GM18526 (cell line): ENCODE data around the gene PITPNC1.

Experiments used
- POLR2A ChIP-seq: IDR thresholded peaks from 3 replicates; pipeline ENCODE4 v1.6.1; 2011; ENCODE audit not compliant: insufficient read length; ENCODE audit errors: extremely low read depth

Gene PITPNC1

DNA sequence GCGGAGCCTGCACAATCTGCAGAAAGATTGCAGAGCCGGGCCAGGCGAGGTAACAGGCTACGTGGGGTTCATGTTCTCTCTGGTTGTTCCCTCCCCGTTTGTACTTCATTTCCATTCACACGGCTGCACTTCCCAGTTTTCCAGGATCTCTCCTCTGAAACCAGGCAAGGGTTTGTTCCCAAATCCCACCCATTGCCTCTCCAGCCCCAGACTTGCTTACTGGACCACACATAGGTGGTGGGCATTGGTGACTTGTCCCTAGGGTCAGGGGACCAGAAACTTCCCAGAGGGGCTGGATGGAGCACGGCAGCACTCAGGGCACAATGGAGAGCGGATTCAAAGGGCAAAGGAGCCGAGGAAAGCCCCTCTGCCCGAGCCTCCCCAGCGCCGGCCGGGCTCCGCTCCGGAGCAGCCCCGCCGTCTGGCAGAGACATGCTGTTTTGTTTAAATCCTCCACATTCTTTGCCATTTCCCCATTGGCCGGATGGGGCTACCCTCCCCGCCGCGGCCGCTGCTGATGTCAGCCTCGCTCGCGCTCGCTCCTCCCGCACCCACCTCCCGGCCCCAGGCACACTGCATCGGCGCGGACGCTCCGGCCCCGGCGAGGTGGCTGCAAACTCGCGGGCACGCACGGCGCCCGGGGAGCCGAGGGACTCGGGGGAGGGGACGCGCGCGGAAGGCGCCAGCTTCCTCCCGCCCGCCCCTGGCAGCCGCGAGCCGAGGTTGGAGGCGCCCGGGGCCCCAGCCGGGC, at the start of gene PITPNC1:
Gene PITPNC1, plus strand, starts transcription at position 545 of the 751 bp plus-strand sequence.
- peak; percentile 43 for TF ChIP-seq POLR2A

DNA sequence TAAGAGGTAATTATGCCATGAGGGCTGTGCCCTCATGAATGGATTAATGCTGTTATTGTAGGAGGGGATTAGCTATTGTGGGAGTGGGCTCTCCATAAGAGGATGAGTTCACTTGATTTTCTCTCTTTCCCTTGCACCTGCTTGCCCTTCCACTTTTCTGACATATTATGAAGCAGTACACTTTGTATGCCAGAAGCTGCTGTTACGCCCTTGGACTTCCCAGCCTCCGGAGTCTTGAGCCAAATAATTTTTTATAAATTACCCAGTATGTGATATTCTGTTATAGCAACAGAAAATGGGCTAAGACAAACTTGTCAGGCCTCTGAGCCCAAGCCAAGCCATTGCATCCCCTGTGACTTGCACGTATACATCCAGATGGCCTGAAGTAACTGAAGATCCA, 49.1 kb upstream of the PITPNC1 start:
- TF ChIP-seq POLR2A: no peak

DNA sequence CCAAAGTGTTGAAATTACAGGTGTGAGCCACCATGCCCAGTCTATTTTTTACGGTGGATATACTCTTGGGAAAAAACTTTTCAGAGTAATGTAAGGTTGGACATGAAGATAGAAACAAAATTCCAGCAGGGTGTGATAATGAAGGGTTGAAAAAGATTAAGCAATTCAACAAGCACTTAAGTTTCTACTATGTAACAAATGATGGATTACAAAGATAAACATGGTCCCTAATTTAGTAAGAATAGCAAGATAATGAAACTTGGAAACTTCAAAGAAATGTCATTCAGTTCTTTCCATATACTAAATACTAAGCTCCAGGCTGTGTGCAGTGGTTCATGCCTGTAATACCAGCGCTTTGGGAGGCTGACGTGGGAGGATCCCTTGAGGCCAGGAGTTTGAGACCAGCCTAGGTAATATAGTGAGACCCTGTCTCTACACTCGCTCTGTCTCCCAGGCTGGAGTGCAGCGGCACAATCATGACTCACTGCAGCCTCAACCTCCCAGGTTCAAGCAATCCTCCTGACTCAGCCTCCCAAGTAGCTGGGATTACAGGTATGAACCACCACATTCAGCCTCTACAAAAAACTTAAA, 41.7 kb upstream of the PITPNC1 start:
- TF ChIP-seq POLR2A: no peak

DNA sequence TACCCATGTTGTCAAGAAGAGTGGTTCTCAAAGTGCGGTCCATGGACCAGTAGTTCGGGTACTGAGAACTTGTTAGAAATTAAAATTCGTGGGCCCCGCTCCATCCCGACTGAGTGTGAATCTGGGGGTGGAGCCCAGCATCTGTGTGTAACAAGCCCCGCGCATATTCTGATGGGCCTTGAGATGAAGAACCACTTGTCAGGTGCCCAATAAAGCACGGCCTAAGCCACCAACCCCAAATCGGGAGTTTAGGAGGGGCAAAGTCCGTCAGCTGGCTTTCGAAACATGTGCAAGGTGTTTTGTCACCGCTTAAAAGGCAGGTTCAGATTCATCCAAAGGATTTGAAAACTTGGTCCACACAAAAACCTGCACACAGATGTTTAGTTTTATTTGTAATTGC, 40.2 kb upstream of the PITPNC1 start:
- TF ChIP-seq POLR2A: no peak

DNA sequence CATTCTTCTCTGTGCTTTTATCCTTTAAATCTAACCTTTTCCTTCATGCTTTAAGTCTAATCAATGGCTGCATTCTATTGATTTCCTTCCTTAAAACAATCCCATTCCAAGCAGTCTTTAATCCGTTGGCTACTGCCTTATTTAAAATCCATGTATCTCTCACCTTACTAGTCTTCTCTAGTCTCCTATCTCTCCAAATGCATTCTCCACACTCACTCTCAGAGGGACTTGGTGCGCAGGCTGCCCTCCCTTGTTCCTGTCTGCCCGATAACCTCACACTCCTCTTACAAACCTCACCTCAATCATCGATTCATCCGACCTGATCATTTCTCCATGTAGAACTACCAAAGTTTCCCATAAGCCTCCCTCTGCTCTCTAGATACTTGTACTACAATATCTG, 33.8 kb upstream of the PITPNC1 start:
- TF ChIP-seq POLR2A: no peak

DNA sequence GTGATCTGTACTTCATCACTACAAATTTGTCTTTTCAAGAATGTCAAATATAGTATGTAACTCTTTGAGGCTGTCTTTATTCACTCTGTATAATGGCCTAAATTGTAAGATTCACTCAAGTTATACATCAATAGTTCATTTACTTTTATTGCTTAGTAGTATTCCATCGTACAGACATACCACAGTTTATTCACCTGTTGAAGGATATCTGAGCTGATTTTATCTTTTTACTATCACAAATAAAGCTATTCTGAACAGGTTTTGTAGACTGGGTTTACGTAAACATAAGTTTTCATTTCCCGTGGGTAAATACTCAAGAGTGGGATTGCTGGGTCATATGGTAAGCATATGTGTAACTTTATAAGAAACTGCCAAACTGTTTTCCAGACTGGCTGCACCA, 29.3 kb upstream of the PITPNC1 start:
- TF ChIP-seq POLR2A: no peak

DNA sequence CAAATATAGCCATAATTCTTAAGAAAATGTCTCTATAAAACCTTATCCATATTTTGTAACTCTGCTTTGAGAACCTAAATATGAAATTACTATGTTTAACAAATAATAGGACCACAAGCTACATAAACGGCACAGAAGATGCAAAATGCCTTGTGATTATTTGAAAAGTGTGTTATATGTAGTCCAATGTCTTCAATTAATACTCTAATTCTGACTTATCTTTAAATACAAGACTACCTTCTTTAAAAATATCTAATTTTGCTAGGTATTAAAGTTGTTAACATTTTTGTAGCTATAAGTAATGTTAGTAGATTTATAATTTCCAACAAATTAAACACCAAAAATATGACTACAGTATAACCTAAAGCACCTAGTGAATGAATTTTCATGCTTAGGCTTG, 27.7 kb upstream of the PITPNC1 start:
- no peak for TF ChIP-seq POLR2A

DNA sequence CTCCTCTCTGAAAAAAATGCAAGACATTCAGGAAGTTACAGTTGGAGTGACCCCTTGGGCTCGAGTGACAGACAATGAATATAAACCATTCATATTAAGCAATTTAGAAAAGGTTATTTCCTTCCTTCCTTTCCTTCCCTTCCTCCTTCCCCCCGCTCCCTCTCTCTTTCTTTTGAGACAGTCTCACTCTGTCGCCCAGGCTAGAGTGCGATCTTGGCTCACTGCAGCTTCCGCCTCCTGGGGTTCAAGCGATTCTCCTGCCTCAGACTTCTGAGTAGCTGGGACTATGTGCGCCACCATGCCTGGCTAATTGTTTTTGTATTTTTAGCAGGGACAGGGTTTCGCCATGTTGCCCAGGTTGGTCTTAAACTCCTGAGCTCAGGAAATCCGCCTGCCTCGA, 23.9 kb upstream of the PITPNC1 start:
- TF ChIP-seq POLR2A: no peak

DNA sequence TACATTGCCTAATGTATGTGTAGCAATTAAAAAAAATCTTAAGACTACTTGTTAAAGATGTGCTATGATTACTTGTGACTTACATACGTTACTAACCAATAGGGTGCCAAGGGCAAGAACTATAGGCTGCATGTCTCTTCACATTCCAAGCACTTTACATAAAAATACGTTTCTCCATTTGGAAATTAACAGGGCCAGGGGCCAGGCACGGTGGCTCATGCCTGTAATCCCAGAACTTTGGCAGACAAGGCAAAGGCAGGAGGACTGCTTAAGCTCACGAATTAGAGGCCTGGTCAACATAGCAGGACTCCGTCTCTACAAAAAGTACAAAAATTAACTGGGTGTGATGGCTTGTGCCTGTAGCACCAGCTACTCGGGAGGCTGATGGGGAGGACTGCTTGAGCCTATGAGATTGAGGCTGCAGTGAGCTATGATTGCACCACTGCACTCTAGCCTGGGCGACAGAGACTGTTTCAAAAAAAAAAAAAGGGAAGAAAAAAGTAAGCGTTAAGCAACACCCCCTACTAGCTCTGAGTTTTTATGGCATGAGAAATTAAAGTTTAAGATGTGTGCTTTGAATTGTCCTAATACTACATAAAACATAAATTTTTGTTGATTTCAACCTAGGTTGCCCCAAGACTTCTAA, 23.0 kb upstream of the PITPNC1 start:
- no peak for TF ChIP-seq POLR2A

DNA sequence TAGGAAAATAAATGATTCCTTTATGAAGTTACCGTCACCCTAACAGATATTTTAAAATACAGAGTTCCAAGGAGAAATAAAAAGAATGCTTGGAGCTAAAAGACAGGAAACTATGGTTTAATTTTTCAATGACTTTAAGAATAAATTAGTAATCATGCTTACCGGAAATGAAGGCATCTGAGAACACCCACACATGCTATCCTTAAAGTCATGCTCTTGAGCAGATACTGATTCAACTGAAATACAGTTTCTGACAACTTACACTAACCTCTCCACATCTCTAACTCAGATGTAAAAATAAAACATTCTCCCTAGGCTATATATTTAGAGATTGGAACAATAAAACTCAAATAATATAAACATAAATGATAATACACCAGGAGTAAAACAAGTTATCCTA, 18.5 kb upstream of the PITPNC1 start:
- TF ChIP-seq POLR2A: no peak

DNA sequence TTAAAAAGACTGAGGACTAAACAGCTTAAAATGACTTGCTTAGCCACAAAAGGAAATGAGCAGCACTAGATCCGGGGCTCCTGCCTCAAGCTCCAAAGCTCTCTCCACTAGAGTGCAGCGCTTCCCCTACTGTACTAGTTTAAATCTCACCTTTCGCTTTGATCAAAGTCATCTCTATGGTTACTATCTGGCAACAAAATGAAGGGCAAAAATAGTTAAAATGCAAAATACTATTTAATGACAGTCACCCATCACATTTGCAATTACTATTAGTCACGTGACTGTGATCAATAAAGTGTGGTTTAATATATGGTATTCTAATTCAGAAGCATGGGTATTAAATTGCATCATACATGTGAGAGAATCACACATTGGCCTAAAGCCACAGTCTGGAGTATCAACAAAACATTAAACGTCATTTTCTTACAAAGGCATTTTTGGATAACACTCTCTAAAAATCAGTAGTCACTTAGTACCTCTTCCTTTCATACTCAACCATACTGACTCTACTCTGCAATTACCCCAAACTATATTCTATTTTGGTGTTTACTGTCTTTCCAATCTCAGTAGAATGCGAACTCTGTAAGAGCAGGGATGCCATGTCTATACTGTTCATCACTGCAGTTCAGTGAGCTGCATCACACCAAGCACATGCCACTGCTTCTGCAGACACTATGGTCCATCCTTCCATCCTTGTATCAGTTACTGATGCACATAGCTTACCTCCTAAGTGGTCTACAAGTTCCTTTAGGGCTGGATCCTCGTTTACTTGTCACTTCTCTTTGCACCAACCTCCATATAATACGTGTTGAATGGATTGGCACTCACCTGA, 16.9 kb upstream of the PITPNC1 start:
- TF ChIP-seq POLR2A: no peak

DNA sequence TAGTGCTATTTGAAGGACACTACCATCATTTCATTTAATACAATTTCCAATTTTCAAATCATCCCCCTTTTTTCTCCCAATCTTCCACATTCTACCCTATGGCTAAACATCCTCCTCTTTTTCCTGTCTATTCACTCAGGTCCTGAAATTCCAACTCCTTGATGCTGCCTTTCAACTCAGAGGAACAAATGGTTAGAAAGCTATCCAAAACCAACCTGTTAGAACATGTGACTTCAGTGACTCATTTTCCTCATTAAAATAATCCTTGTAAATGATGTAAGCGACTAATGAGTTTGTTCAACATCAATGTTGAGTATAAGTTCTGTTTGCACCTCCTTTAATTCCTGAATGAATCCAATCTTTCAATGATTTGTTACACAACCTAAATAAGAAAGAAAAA, 16.2 kb upstream of the PITPNC1 start:
- no peak for TF ChIP-seq POLR2A

DNA sequence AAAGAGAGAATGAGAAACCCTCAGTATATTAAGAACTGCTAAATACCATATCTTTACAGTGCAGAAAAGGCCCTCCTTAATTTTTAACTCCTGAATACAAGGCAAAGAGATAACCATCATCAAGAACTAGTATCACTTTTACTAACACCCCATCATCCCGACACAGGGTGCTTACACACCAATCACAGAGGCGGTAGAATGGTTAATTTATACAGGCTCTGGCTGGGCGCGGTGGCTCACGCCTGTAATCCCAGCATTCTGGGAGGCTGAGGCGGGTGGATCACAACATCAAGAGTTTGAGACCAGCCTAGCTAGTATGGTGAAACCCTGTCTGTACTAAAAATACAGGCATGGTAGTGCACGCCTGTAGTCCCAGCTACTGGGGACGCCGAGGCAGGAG, 14.9 kb upstream of the PITPNC1 start:
- no peak for TF ChIP-seq POLR2A

DNA sequence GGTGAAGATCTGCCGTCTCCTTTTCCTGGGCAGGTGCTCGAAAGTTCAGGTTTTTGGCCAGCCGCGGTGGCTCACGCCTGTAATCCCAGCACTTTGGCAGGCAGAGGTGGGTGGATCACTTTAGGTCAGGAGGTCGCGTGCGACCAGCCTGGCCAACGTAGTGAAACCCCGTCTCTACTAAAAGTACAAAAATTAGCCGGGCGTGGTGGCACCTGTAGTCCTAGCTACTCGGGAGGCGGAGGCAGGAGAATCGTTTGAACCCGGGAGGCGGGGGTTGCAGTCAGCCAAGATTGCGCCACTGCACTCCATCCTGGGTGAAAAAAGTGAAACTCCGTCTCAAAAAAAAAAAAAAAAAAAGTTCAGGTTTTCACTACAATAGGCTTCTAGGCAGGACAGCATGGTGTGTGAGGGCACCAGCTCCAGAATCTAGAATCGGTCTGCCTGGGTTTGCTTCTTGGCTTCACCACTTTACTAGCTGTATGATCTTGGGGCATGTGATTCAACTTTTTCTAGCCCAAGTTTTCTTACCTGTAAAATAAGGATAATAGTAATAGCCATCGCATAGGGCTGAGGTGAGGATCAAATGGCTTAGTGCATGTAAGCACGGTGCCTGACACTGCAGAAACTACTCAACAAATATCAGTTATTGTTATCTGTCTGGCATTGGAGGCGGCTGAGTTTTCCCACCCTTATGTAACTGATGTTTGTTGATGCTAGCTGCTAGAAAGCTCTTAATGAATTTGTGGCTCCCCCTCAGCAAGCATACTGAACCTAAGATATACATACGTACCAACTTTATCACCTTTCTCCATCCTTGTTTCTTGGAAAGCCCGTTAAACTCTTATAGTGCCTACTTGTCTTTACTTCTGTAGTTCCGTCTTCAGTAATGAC, 12.0 kb upstream of the PITPNC1 start:
- no peak for TF ChIP-seq POLR2A
